Psoas muscle (tissue), 8 donors: ENCODE measurements around the gene RAPGEF5. TPM values are rescaled to one million over a fixed set of nuclear protein-coding genes. Genes with fewer than 3 reads are reported as not detected.

Experiments
- ATAC-seq, 4 donors: fragments of 200-7000 bp; cut with Tn5 transposase; one replicate each; pipeline ENCODE4 v1.9.1; 2020; ENCODE audit warnings: moderate library complexity in 3 of 4, mild to moderate bottlenecking in 2 of 4
- DNase-seq, 2 donors: peaks; one replicate each; pipeline ENCODE4 v3.0.0-alpha.2; 2020
- H3K27ac ChIP-seq: fragments of 200-600 bp; one replicate; pipeline ENCODE4 v1.8.0; 2022
- H3K27me3 ChIP-seq, 3 donors: fragments of 200-600 bp in 1 of 3; one replicate each; pipeline versions ENCODE4 v1.6.1 to v1.8.0; 2013 to 2022; ENCODE audit warnings: low read length in 2 of 3, mild to moderate bottlenecking in 2 of 3, moderate library complexity in 1 of 3; ENCODE audit not compliant: insufficient read depth in 3 of 3
- H3K36me3 ChIP-seq, 2 donors: fragments of 200-600 bp in 1 of 2; one replicate each; pipeline versions ENCODE4 v1.6.1 to v1.8.0; 2013 to 2022; ENCODE audit warnings: low read depth in 1 of 2, mild to moderate bottlenecking in 1 of 2, moderate library complexity in 1 of 2; ENCODE audit not compliant: insufficient read depth in 1 of 2
- H3K4me1 ChIP-seq: fragments of 200-600 bp; one replicate; pipeline ENCODE4 v1.8.0; 2022
- H3K4me3 ChIP-seq: fragments of 200-600 bp; one replicate; pipeline ENCODE4 v1.8.0; 2022; ENCODE audit warnings: mild to moderate bottlenecking
- H3K9me3 ChIP-seq: fragments of 200-600 bp; one replicate; pipeline ENCODE4 v1.8.0; 2022
- WGBS, 3 donors: extraction: QIAGEN DNeasy Blood & Tissue Kit; methylation state at CpG; one replicate each; pipeline versions ENCODE4 v1.1.6 to v1.1.7; 2013; 5-methylcytosine and 5-hydroxymethylcytosine counted together
- intact Hi-C, 2 donors: fragments of 100-400 bp; cut with DNase I; formaldehyde crosslinking; loops; one replicate each; pipeline versions ENCODE4 v1.11.0 to v1.14.2; 2022
- polyA plus RNA-seq, 3 donors: library from polyadenylated mRNA; stranded (reverse); fragments of 200-250 nt; gene quantifications; one replicate each; pipeline ENCODE4 v1.2.3, GENCODE V29; 2013
- total RNA-seq, 4 donors: library from RNA; stranded (reverse); fragmentation: NEBNext Ultra II Directional in 2 of 4; extraction: Animal tissue kit (Norgen Biotek cat#: 25700) in 2 of 4; gene quantifications; one replicate each; pipeline versions ENCODE4 v1.2.1 to v1.2.4, GENCODE V29; 2021 to 2023
- TF ChIP-seq, protein P1 (sequence below): fragments of 200-600 bp; IDR thresholded peaks from one replicate; pipeline ENCODE4 v1.8.0; 2022; ENCODE audit warnings: antibody characterized with exemption
- donor health status: healthy with polysubstance abuse.
- donor health status: DM: no; HTN: no; CAD: no; lungs with moderate emphysema.
- donor health status: Bipolar disorder and iron deficiency.
- donor health status: healthy.
- donor health status: DM: yes; HTN: yes; CAD: no.
- donor health status: DM: no; HTN: no; CAD: no.
- donor health status: DM: no; HTN: no; CAD: no.
- donor health status: DM: yes; HTN: yes; CAD: no.

RAPGEF5 gene
- total and polyA plus RNA-seq, 7 donors = 2.6 to 10.8 (median 5.5) TPM

- intact Hi-C loops = no loop called here
- WGBS, 3 donors = 87 to 91% (median 91%) methylated on average over 8 of the region's 8 CpGs
- H3K27me3 ChIP-seq = peaks cover 2 to 27% (median 2%) of the 10 kb centered on the region in 3 donors
These were observed 2.1 kb upstream of the RAPGEF5 start for GRCh38 chr7:22358820-22359697.

GRCh38 chr7:22357311-22358175, 589 bp upstream of the RAPGEF5 start:
- no peaks in the 10 kb centered on the region for H3K36me3 ChIP-seq
- H3K27ac ChIP-seq = no peak overlapping the region
- ATAC-seq = peak in 1 of 4 donors; percentile 11
- WGBS, 3 donors = 23 to 28% (median 26%) methylated on average over 20 to 23 of the region's 23 CpGs
- TF ChIP-seq, protein P1, sequence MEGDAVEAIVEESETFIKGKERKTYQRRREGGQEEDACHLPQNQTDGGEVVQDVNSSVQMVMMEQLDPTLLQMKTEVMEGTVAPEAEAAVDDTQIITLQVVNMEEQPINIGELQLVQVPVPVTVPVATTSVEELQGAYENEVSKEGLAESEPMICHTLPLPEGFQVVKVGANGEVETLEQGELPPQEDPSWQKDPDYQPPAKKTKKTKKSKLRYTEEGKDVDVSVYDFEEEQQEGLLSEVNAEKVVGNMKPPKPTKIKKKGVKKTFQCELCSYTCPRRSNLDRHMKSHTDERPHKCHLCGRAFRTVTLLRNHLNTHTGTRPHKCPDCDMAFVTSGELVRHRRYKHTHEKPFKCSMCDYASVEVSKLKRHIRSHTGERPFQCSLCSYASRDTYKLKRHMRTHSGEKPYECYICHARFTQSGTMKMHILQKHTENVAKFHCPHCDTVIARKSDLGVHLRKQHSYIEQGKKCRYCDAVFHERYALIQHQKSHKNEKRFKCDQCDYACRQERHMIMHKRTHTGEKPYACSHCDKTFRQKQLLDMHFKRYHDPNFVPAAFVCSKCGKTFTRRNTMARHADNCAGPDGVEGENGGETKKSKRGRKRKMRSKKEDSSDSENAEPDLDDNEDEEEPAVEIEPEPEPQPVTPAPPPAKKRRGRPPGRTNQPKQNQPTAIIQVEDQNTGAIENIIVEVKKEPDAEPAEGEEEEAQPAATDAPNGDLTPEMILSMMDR = no peak
- peak overlapping the region; percentile 64 for H3K4me3 ChIP-seq
- intact Hi-C loops = no loop called here
- peaks cover 6% of the 10 kb centered on the region for H3K4me1 ChIP-seq
- no peak for DNase-seq
- H3K27me3 ChIP-seq = peaks cover 2 to 31% (median 3%) of the 10 kb centered on the region in 3 donors
- no peaks in the 10 kb centered on the region for H3K9me3 ChIP-seq

More at GRCh38 chr7:22358820-22359697, 2.1 kb upstream of the RAPGEF5 start:
- H3K4me3 ChIP-seq = no peak overlapping the region
- H3K9me3 ChIP-seq = no peaks in the 10 kb centered on the region
- TF ChIP-seq, protein P1 = no peak
- DNase-seq (no peak), ATAC-seq (no peak)
- no peak overlapping the region for H3K27ac ChIP-seq
- peaks cover 6% of the 10 kb centered on the region for H3K4me1 ChIP-seq
- no peaks in the 10 kb centered on the region for H3K36me3 ChIP-seq

DNA sequence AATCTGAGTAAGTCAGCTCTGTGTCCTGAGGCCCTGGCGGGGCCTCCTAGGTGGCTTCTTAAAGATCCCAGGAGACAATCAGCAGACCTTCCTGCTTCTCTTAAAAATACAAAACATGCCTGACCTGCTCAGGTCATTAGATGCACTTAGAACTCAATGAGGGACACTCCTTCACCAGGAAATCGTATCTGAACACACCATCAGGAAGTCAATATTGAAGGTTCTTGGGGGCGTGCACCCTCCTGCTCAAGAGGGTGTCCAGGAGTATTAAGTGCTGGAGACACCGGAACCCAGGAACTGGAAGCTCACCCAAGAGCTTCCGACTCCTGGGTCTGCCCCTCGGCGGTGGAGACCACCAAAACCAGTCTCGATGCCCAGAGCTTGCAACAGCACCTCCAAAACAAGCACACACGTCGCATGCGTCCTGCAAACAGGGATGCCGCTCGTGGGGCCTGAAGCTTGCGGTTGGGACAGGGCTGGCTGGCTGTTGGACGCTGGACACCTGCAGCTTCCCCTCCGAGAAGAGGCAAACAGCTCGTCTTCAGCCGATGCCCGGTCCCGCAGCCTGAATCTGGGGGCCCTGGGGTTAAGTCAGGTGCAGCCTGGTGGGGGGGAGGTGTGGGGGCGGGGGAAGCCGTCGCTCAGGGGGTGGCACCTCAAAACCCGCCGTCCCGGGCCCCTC, 803 bp downstream of the RAPGEF5 start:
- no peak for DNase-seq
- H3K9me3 ChIP-seq = no peaks in the 10 kb centered on the region
- H3K36me3 ChIP-seq = no peaks in the 10 kb centered on the region
- no peak for ATAC-seq
- 18 to 24% (median 24%) methylated on average over 15 to 26 of the region's 26 CpGs for WGBS, 3 donors
- TF ChIP-seq, protein P1 = no peak
- intact Hi-C loops = no loop called here
- peak overlapping the region; percentile 64 for H3K4me3 ChIP-seq
- H3K27me3 ChIP-seq = peaks cover 2 to 31% (median 3%) of the 10 kb centered on the region in 3 donors
- H3K27ac ChIP-seq = no peak overlapping the region
- peaks cover 6% of the 10 kb centered on the region for H3K4me1 ChIP-seq

DNA sequence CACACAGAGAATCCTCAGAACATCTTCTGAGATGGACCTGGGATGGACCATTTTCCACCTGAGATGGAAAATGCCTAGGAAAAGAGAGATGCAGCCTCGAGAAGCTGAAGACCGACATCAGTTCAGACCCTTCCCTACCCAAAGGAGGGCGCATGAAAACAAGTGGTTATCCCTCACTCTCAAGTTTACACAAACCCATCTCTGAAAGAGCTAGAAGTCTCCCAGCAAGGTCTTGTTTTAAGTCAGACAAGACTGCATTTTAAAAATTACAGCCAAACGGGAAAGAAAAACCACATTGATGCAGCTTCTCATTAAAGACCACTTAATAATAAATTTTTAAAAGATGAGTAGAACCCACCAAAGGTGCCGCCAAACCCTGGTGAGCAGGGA, 1.3 kb downstream of the RAPGEF5 start:
- ATAC-seq (no peak), DNase-seq (no peak)
- Histone ChIP-seq H3K9me3 (no peaks in the 10 kb centered on the region), H3K4me3 (peak overlapping the region; percentile 64), H3K4me1 (peaks cover 6% of the 10 kb centered on the region), H3K36me3 (no peaks in the 10 kb centered on the region), H3K27ac (no peak overlapping the region), H3K27me3 (peaks cover 2 to 31% (median 3%) of the 10 kb centered on the region in 3 donors)
- intact Hi-C loops = no loop called here
- TF ChIP-seq, protein P1 = no peak
- 73 to 82% (median 78%) methylated on average over 5 of the region's 5 CpGs for WGBS, 3 donors
